Fibroblast of lung (primary cell): Measurements from ENCODE around the gene P2RX6.

ENCODE experiments used
- CTCF ChIP-seq, 2 donors: IDR thresholded peaks in 1 of 2; conservative IDR thresholded peaks in 1 of 2; 1 replicate in 1 of 2; 2 replicates in 1 of 2; pipeline ENCODE4 v1.5.1; 2011 to 2012; ENCODE audit warnings: low read length in 2 of 2, control low read depth in 1 of 2, inconsistent platforms in 1 of 2, low read depth in 1 of 2, mild to moderate bottlenecking in 1 of 2
- EZH2 ChIP-seq: IDR thresholded peaks from 2 replicates; pipeline ENCODE4 v1.5.1; 2012; ENCODE audit warnings: low read length, control low read depth, mild to moderate bottlenecking; ENCODE audit errors: missing control alignments

- TF ChIP-seq CTCF (conservative IDR thresholded peaks at IDR 0.05 in 1 of 2, IDR thresholded peaks at IDR 0.05 in 1 of 2; ENCODE audit: low read depth in 1 of 2, low read length in 2 of 2) (no peak), EZH2 (no peak)
Observed at GRCh38 chr22:21038405-21038804, 23.4 kb downstream of the P2RX6 start.
